Panc1 (cell line): Measurements from ENCODE around the gene FCN2. TPM values are rescaled to one million over a fixed set of nuclear protein-coding genes. Genes with fewer than 3 reads are reported as not detected.

ENCODE experiments used
- ATAC-seq: fragments of 200-7000 bp; cut with Tn5 transposase; 2 replicates; pipeline ENCODE4 v1.9.1; 2020; ENCODE audit warnings: mild to moderate bottlenecking, moderate library complexity
- BruUV-seq: library from RNA; stranded (reverse); fragments of 400-500 nt; replicated peaks from 2 replicates; lab custom pipeline; 2021; lab: Mats Ljungman, UMichigan
- CTCF ChIA-PET: fragments of 300-600 bp; sonication (Branson Sonifier 250); formaldehyde crosslinking; loops from one replicate; lab custom pipeline; 2022; ENCODE audit warnings: antibody characterized with exemption; lab: Charles Lee
- POLR2A ChIA-PET: fragments of 300-600 bp; sonication (Branson Sonifier 250); formaldehyde crosslinking; loops from one replicate; lab custom pipeline; 2022; ENCODE audit warnings: antibody characterized with exemption; lab: Charles Lee
- DNase-seq: peaks from one replicate; pipeline ENCODE4 v3.0.0-alpha.2; 2010; ENCODE audit warnings: low read depth, low spot score
- H3K27ac ChIP-seq: 2 replicates; pipeline ENCODE4 v1.5.1; 2011; ENCODE audit warnings: mild to moderate bottlenecking, low read length, inconsistent platforms
- H3K27me3 ChIP-seq: fragments of 200-500 bp; sonication (Bioruptor generic); 2 replicates; pipeline ENCODE4 v1.6.0; 2014; ENCODE audit warnings: low read length, inconsistent platforms; ENCODE audit not compliant: control insufficient read depth, insufficient read depth
- H3K36me3 ChIP-seq: fragments of 200-500 bp; sonication (Bioruptor generic); 2 replicates; pipeline ENCODE4 v1.5.1; 2014; ENCODE audit warnings: inconsistent platforms, mild to moderate bottlenecking, low read length, moderate library complexity; ENCODE audit not compliant: control insufficient read depth, insufficient read depth
- H3K4me1 ChIP-seq: 2 replicates; pipeline ENCODE4 v1.5.1; 2011; ENCODE audit warnings: inconsistent platforms, mild to moderate bottlenecking, low read length, moderate library complexity; ENCODE audit not compliant: control insufficient read depth, insufficient read depth
- H3K4me3 ChIP-seq, 2 experiments: 2 replicates each; pipeline ENCODE4 v1.5.1; 2011 to 2012; ENCODE audit warnings: low read depth in 2 of 2, low read length in 2 of 2, mild to moderate bottlenecking in 2 of 2, inconsistent platforms in 1 of 2, moderate library complexity in 1 of 2
- H3K9me3 ChIP-seq: fragments of 200-500 bp; sonication (Bioruptor generic); 2 replicates; pipeline ENCODE4 v1.5.1; 2014; ENCODE audit warnings: low read depth, mild to moderate bottlenecking, inconsistent platforms, low read length, moderate library complexity; ENCODE audit not compliant: control insufficient read depth, insufficient read depth
- POLR2AphosphoS5 ChIP-seq: IDR thresholded peaks from 2 replicates; pipeline ENCODE4 v1.6.1; 2012; ENCODE audit warnings: mild to moderate bottlenecking, low read depth, low read length, moderate library complexity
- SIN3A ChIP-seq: IDR thresholded peaks from 2 replicates; pipeline ENCODE4 v1.6.1; 2012; ENCODE audit warnings: low read depth, mild to moderate bottlenecking, low read length, moderate library complexity, borderline replicate concordance; ENCODE audit not compliant: insufficient read depth
- TCF7L2 ChIP-seq: IDR thresholded peaks from 2 replicates; pipeline ENCODE4 v1.6.1; 2011; ENCODE audit warnings: mild to moderate bottlenecking, low read depth, low read length, inconsistent platforms
- in situ Hi-C: cut with HindIII; loops from 2 replicates; pipeline ENCODE4 v1.10.0; 2016; ENCODE audit warnings: low sequenced_read_pairs, low pct_unique_long_range_greater_than_20kb
- intact Hi-C: fragments of 100-400 bp; cut with micrococcal nuclease; formaldehyde crosslinking; loops from one replicate; pipeline ENCODE4 v1.10.0; 2022; ENCODE audit not compliant: unreplicated experiment
- total RNA-seq: library from RNA; stranded (reverse); gene quantifications from one replicate; pipeline ENCODE4 v1.2.1, GENCODE V29; 2021; ENCODE audit not compliant: unreplicated experiment
- TF ChIP-seq, protein P1 (sequence below): fragments of 450-650 bp; IDR thresholded peaks from 2 replicates; pipeline ENCODE4 v1.5.1; 2017; ENCODE audit warnings: mild to moderate bottlenecking
- TF ChIP-seq, protein P2 (sequence below), 2 experiments: IDR thresholded peaks; 2 replicates each; pipeline ENCODE4 v1.6.1; 2011 to 2012; ENCODE audit warnings: low read depth in 2 of 2, control low read depth in 1 of 2, low read length in 1 of 2, mild to moderate bottlenecking in 1 of 2, moderate library complexity in 1 of 2; ENCODE audit not compliant: insufficient read depth in 1 of 2

The FCN2 gene
- total RNA-seq, 1 experiment from 2014 or later, result not detected

DNA sequence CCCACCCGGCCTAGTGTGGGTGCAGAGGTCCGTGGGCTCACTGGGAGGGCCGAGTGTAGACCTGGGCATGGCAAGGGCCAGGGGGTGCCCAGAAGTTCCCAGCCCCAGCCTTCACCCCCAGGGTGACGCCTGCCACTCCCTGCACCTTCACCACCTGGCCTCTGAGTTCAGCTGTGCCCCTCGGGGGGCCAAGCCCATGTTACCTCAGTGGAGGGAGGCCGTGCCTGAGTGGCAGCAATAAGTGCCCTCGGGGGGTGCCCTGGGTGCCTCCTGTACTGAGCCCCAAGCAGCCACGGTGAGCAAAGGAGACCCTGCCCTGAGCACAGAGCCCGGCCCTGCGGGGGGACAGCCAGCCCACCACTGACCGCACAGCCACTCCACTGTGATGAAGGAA, 10.3 kb upstream of the FCN2 start:
- no peak overlapping the region for H3K27ac ChIP-seq
- H3K9me3 ChIP-seq, result no peaks in the 10 kb centered on the region
- no TSS peak for BruUV-seq
- in situ Hi-C loops (no loop called here), intact Hi-C loops (no loop called here)
- no peak overlapping the region for H3K4me3 ChIP-seq
- H3K27me3 ChIP-seq, result no peaks in the 10 kb centered on the region
- no peak for DNase-seq
- CTCF ChIA-PET, result no interaction called here
- H3K36me3 ChIP-seq, result no peaks in the 10 kb centered on the region
- POLR2A ChIA-PET, result no interaction called here
- no peak for ATAC-seq
- no peaks in the 10 kb centered on the region for H3K4me1 ChIP-seq
- TF ChIP-seq POLR2AphosphoS5 (no peak), SIN3A (no peak)

DNA sequence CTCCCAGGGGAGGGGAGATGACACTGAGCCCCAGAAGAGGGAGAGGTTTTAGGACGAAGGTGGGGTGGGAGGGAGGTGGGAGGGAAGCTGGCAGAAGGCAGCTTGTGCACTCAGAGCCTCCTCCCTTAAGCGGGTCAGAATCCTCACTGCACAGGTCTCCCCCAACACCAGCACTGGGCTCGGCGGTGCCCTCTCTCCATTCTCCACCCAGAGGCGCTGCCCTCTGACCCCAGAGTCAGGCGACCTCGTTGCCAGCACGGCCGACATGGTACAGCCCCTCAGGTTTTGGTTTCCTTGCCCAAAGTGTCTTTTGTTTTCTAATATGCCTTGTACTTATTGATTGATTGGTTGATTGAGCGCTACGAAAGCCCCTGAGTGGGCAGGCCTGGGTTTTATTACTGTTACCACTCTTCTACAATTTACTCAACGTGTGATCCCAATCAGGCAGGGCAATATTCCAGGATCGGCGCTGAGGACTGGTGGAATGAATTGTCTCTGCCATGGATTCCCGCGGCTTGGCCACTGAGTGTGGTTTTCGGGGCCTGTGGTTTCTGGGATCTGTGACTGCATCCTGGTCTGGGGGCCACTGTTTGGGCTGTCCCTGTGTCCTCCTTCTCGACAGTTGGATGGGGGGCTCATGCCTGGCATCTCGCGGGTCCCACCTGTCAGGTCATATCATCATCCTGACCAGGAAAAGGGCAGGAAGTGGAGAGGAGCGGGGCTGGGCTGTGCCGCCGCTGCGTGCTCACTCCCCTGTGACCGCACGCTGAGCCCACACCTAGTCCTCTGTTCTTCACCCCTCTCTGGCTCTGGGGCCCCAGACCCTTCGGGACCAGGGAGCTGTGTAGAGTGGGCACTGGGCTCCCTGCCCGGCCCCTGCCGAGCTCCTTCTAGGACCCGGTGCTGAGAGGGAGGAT, 9.6 kb upstream of the FCN2 start:
- ATAC-seq (no peak), DNase-seq (no peak)
- TF ChIP-seq, protein P1, sequence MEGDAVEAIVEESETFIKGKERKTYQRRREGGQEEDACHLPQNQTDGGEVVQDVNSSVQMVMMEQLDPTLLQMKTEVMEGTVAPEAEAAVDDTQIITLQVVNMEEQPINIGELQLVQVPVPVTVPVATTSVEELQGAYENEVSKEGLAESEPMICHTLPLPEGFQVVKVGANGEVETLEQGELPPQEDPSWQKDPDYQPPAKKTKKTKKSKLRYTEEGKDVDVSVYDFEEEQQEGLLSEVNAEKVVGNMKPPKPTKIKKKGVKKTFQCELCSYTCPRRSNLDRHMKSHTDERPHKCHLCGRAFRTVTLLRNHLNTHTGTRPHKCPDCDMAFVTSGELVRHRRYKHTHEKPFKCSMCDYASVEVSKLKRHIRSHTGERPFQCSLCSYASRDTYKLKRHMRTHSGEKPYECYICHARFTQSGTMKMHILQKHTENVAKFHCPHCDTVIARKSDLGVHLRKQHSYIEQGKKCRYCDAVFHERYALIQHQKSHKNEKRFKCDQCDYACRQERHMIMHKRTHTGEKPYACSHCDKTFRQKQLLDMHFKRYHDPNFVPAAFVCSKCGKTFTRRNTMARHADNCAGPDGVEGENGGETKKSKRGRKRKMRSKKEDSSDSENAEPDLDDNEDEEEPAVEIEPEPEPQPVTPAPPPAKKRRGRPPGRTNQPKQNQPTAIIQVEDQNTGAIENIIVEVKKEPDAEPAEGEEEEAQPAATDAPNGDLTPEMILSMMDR, result no peak
- TF ChIP-seq SIN3A (no peak), POLR2AphosphoS5 (no peak), TCF7L2 (no peak)
- TF ChIP-seq, protein P2, sequence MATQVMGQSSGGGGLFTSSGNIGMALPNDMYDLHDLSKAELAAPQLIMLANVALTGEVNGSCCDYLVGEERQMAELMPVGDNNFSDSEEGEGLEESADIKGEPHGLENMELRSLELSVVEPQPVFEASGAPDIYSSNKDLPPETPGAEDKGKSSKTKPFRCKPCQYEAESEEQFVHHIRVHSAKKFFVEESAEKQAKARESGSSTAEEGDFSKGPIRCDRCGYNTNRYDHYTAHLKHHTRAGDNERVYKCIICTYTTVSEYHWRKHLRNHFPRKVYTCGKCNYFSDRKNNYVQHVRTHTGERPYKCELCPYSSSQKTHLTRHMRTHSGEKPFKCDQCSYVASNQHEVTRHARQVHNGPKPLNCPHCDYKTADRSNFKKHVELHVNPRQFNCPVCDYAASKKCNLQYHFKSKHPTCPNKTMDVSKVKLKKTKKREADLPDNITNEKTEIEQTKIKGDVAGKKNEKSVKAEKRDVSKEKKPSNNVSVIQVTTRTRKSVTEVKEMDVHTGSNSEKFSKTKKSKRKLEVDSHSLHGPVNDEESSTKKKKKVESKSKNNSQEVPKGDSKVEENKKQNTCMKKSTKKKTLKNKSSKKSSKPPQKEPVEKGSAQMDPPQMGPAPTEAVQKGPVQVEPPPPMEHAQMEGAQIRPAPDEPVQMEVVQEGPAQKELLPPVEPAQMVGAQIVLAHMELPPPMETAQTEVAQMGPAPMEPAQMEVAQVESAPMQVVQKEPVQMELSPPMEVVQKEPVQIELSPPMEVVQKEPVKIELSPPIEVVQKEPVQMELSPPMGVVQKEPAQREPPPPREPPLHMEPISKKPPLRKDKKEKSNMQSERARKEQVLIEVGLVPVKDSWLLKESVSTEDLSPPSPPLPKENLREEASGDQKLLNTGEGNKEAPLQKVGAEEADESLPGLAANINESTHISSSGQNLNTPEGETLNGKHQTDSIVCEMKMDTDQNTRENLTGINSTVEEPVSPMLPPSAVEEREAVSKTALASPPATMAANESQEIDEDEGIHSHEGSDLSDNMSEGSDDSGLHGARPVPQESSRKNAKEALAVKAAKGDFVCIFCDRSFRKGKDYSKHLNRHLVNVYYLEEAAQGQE (IDR thresholded peaks at IDR 0.05; ENCODE audit: insufficient read depth in 1 of 2, low read depth in 2 of 2, low read length in 1 of 2), result no peak
- Histone ChIP-seq H3K4me1 (no peaks in the 10 kb centered on the region), H3K36me3 (no peaks in the 10 kb centered on the region), H3K27ac (no peak overlapping the region), H3K27me3 (no peaks in the 10 kb centered on the region), H3K9me3 (no peaks in the 10 kb centered on the region), H3K4me3 (no peak overlapping the region)
- intact Hi-C loops, result no loop called here
- in situ Hi-C loops, result no loop called here
- CTCF ChIA-PET, result no interaction called here
- POLR2A ChIA-PET, result no interaction called here
- BruUV-seq, result no TSS peak
